Upper lobe of left lung (tissue), 4 donors: ENCODE data around the gene DLX4.

Experiments used
- EP300 ChIP-seq, 4 donors: sonication (generic); formaldehyde crosslinking; IDR thresholded peaks; one replicate each; pipeline ENCODE4 v1.5.1; 2017; ENCODE audit warnings: antibody characterized with exemption in 4 of 4, control low read depth in 2 of 4
- POLR2A ChIP-seq, 4 donors: fragments of 450-650 bp; IDR thresholded peaks; one replicate each; pipeline ENCODE4 v1.5.1; 2016 to 2017; ENCODE audit warnings: antibody characterized with exemption in 4 of 4, mild to moderate bottlenecking in 2 of 4
- TF ChIP-seq, protein P1 (sequence below), 6 experiments: fragments of 450-650 bp in 4 of 6; fragments of 200-600 bp in 2 of 6; sonication (generic) in 2 of 6; IDR thresholded peaks; one replicate each; pipeline ENCODE4 v1.5.1; 2016 to 2019; ENCODE audit warnings: antibody characterized with exemption in 6 of 6

DNA sequence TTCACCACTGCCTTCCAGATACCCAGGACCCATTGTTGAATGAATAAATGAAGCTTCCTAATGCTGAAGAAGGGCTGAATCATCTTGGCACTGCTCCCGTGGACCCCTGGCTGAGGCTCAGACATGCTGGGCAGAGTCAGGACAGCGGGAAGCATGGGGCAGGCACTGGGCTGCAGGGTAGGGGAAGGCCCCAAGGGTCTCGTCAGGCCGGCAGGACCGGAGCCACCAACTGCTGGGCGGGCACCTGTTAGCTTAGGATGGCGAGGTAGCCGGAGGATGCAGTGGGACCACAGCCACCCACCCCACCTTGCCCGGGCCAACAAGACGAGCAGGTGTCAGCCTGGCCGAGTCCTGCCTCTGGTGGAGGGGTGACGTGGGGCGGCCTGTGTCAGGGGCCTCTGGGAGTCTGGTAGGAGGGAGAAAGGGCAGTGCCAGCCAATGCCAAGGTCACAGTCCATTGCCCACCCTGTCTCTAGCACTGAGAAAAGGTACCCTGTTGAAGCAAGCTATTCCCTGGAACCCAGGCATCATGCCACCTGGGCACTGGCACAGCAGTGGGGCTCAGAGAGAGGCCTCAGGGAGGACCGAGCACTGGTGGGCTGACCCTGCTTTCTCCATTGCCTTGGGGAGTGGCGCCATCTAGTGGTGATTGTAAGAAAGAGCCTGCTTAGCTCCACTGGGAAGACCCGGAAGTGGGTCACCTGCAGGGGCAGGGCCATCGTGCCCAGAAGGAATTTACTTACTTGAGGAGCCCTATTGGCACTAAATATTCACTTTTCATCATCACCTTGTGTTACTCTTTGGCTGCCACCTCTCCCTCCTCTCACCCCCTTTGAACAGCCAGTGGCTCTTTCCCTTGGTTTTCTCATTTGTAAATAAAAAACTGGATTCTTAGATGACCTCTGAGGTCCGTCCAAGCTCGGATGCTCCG lies 29.0 kb downstream of the DLX4 start:
- TF ChIP-seq, protein P1, sequence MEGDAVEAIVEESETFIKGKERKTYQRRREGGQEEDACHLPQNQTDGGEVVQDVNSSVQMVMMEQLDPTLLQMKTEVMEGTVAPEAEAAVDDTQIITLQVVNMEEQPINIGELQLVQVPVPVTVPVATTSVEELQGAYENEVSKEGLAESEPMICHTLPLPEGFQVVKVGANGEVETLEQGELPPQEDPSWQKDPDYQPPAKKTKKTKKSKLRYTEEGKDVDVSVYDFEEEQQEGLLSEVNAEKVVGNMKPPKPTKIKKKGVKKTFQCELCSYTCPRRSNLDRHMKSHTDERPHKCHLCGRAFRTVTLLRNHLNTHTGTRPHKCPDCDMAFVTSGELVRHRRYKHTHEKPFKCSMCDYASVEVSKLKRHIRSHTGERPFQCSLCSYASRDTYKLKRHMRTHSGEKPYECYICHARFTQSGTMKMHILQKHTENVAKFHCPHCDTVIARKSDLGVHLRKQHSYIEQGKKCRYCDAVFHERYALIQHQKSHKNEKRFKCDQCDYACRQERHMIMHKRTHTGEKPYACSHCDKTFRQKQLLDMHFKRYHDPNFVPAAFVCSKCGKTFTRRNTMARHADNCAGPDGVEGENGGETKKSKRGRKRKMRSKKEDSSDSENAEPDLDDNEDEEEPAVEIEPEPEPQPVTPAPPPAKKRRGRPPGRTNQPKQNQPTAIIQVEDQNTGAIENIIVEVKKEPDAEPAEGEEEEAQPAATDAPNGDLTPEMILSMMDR (IDR thresholded peaks at IDR 0.05) = peak; percentile 85 to 96 (median 92)
- TF ChIP-seq POLR2A (IDR thresholded peaks at IDR 0.05) = no peak
- TF ChIP-seq EP300 (IDR thresholded peaks at IDR 0.05) = no peak
